H1 (cell line): Measurements from ENCODE around the gene TRIM15. TPM values are rescaled to one million over a fixed set of nuclear protein-coding genes. Genes with fewer than 3 reads are reported as not detected.

Source experiments
- CTCF ChIA-PET: fragments of 300-600 bp; sonication (Branson Sonifier 250); formaldehyde crosslinking; loops from one replicate; lab custom pipeline; 2021; ENCODE audit not compliant: partially characterized antibody; lab: Charles Lee
- POLR2A ChIA-PET: fragments of 300-600 bp; sonication (Branson Sonifier 250); formaldehyde crosslinking; loops from one replicate; lab custom pipeline; 2021; ENCODE audit warnings: inconsistent platforms; ENCODE audit not compliant: partially characterized antibody; lab: Charles Lee
- DNase-seq, 2 experiments: peaks; one replicate each; pipeline versions ENCODE4 v3.0.0 to v3.0.0-alpha.2; 2010 to 2022; ENCODE audit warnings: low spot score in 2 of 2, low read depth in 1 of 2, mixed read lengths in 1 of 2
- FAIRE-seq: peaks from 2 replicates; lab custom pipeline; 2011; peaks lifted over from hg19 to GRCh38; lab: Jason Lieb, UNC
- H2AFZ ChIP-seq: 2 replicates; pipeline ENCODE4 v1.8.1; 2012; ENCODE audit warnings: low read length, inconsistent platforms
- H2AK5ac ChIP-seq: 2 replicates; pipeline ENCODE4 v1.6.1; 2013; ENCODE audit warnings: low read depth, low read length
- H2BK120ac ChIP-seq: replicated peaks from 2 replicates; pipeline ENCODE3; 2013; ENCODE audit warnings: low read depth, low read length, inconsistent platforms
- H2BK12ac ChIP-seq: 2 replicates; pipeline ENCODE4 v1.6.1; 2013; ENCODE audit warnings: low read depth, low read length
- H2BK15ac ChIP-seq: 2 replicates; pipeline ENCODE4 v1.6.1; 2013; ENCODE audit warnings: low read length
- H2BK20ac ChIP-seq: 2 replicates; pipeline ENCODE4 v1.6.1; 2013; ENCODE audit warnings: low read length
- H2BK5ac ChIP-seq: 2 replicates; pipeline ENCODE4 v1.6.1; 2013; ENCODE audit warnings: low read depth, low read length
- H3K14ac ChIP-seq: 2 replicates; pipeline ENCODE4 v1.6.1; 2013; ENCODE audit warnings: inconsistent platforms; ENCODE audit not compliant: insufficient read length
- H3K18ac ChIP-seq: 2 replicates; pipeline ENCODE4 v1.6.1; 2013; ENCODE audit warnings: low read length; ENCODE audit errors: extremely low read depth
- H3K23ac ChIP-seq: 2 replicates; pipeline ENCODE4 v1.6.1; 2013; ENCODE audit warnings: inconsistent platforms; ENCODE audit not compliant: insufficient read length
- H3K23me2 ChIP-seq: 2 replicates; pipeline ENCODE4 v1.6.1; 2013; ENCODE audit warnings: low read depth, low read length
- H3K27ac ChIP-seq: 2 replicates; pipeline ENCODE4 v1.6.1; 2011; ENCODE audit warnings: low read depth, low read length, inconsistent platforms
- H3K27me3 ChIP-seq, 4 experiments: replicated peaks in 1 of 4; 1 replicate in 1 of 4; 2 replicates in 3 of 4; pipeline versions ENCODE4 v1.6.1 to v1.8.1; 2011 to 2013; ENCODE audit warnings: low read length in 3 of 4, mild to moderate bottlenecking in 3 of 4, inconsistent platforms in 2 of 4, mixed read lengths in 2 of 4, moderate library complexity in 1 of 4; ENCODE audit not compliant: control insufficient read depth in 3 of 4, insufficient read depth in 3 of 4; ENCODE audit errors: extremely low read depth in 1 of 4
- H3K36me3 ChIP-seq, 4 experiments: 2 replicates each; pipeline versions ENCODE4 v1.6.1 to v1.8.1; 2011 to 2013; ENCODE audit warnings: mild to moderate bottlenecking in 4 of 4, low read length in 3 of 4, moderate library complexity in 2 of 4, control low read depth in 1 of 4, inconsistent platforms in 1 of 4; ENCODE audit not compliant: insufficient read depth in 4 of 4, control insufficient read depth in 2 of 4
- H3K4ac ChIP-seq: replicated peaks from 2 replicates; pipeline ENCODE3; 2013; ENCODE audit warnings: low read length, low read depth, mixed read lengths, inconsistent platforms; ENCODE audit not compliant: insufficient read length
- H3K4me1 ChIP-seq, 4 experiments: replicated peaks in 1 of 4; 1 replicate in 1 of 4; 2 replicates in 3 of 4; pipeline versions ENCODE4 v1.6.1 to v1.8.1; 2011 to 2013; ENCODE audit warnings: low read length in 3 of 4, inconsistent platforms in 2 of 4, mixed read lengths in 1 of 4; ENCODE audit not compliant: insufficient read depth in 4 of 4, control insufficient read depth in 3 of 4
- H3K4me2 ChIP-seq, 2 experiments: 2 replicates each; pipeline versions ENCODE4 v1.6.1 to v1.8.1; 2011 to 2013; ENCODE audit warnings: low read depth in 2 of 2, low read length in 2 of 2, control low read depth in 1 of 2, inconsistent platforms in 1 of 2, mild to moderate bottlenecking in 1 of 2; ENCODE audit not compliant: insufficient read depth in 1 of 2
- H3K4me3 ChIP-seq, 4 experiments: fragments of 200-600, 300-600 bp in 1 of 4; sonication (generic), shearing (Covaris generic), sonication (Bioruptor Twin) in 1 of 4; 2 replicates each; pipeline versions ENCODE4 v1.5.1 to v1.8.1; 2011 to 2016; ENCODE audit warnings: low read length in 4 of 4, low read depth in 3 of 4, control low read depth in 2 of 4, inconsistent platforms in 2 of 4, mild to moderate bottlenecking in 2 of 4, mixed read lengths in 1 of 4, moderate library complexity in 1 of 4; ENCODE audit not compliant: insufficient read depth in 2 of 4; ENCODE audit errors: extremely low read depth in 1 of 4
- H3K56ac ChIP-seq: replicated peaks from 2 replicates; pipeline ENCODE3; 2013; ENCODE audit warnings: low read depth, mild to moderate bottlenecking, mixed read lengths, low read length, inconsistent platforms; ENCODE audit not compliant: insufficient read length
- H3K79me1 ChIP-seq: 2 replicates; pipeline ENCODE4 v1.6.1; 2013; ENCODE audit warnings: low read depth, low read length, control low read depth
- H3K79me2 ChIP-seq, 2 experiments: 2 replicates each; pipeline versions ENCODE4 v1.6.1 to v1.8.1; 2012 to 2013; ENCODE audit warnings: low read length in 2 of 2, mild to moderate bottlenecking in 2 of 2, inconsistent platforms in 1 of 2; ENCODE audit not compliant: insufficient read depth in 2 of 2, control insufficient read depth in 1 of 2
- H3K9ac ChIP-seq, 4 experiments: replicated peaks in 1 of 4; 1 replicate in 1 of 4; 2 replicates in 3 of 4; pipeline versions ENCODE4 v1.6.1 to v1.8.1; 2011 to 2013; ENCODE audit warnings: low read depth in 3 of 4, low read length in 3 of 4, control low read depth in 2 of 4, mild to moderate bottlenecking in 2 of 4, moderate library complexity in 2 of 4, inconsistent platforms in 1 of 4; ENCODE audit errors: extremely low read depth in 1 of 4
- H3K9me3 ChIP-seq, 2 experiments: 2 replicates each; pipeline versions ENCODE4 v1.6.1 to v1.8.1; 2012 to 2013; ENCODE audit warnings: mild to moderate bottlenecking in 2 of 2, moderate library complexity in 2 of 2, control low read depth in 1 of 2, inconsistent platforms in 1 of 2, low read depth in 1 of 2, low read length in 1 of 2, mixed read lengths in 1 of 2; ENCODE audit not compliant: insufficient read depth in 2 of 2
- H4K20me1 ChIP-seq, 2 experiments: replicated peaks in 1 of 2; 2 replicates each; pipeline versions ENCODE3 to v1.8.1; 2011 to 2013; ENCODE audit warnings: inconsistent platforms in 2 of 2, low read length in 2 of 2, mild to moderate bottlenecking in 1 of 2; ENCODE audit not compliant: insufficient read depth in 2 of 2, control insufficient read depth in 1 of 2
- H4K5ac ChIP-seq: 2 replicates; pipeline ENCODE4 v1.6.1; 2013; ENCODE audit warnings: low read length, low read depth, mixed read lengths, inconsistent platforms; ENCODE audit not compliant: insufficient read length
- H4K8ac ChIP-seq: 2 replicates; pipeline ENCODE4 v1.8.0; 2013; ENCODE audit warnings: mild to moderate bottlenecking, moderate library complexity, low read length, inconsistent platforms; ENCODE audit not compliant: insufficient read depth; ENCODE audit errors: extremely low read depth
- H4K91ac ChIP-seq: replicated peaks from 2 replicates; pipeline ENCODE3; 2013; ENCODE audit warnings: low read length, mixed read lengths, inconsistent platforms; ENCODE audit not compliant: insufficient read length
- BRCA1 ChIP-seq: IDR thresholded peaks from 2 replicates; pipeline ENCODE4 v1.6.1; 2012; ENCODE audit warnings: low read depth, low read length, improper control_type of control experiment
- CTBP2 ChIP-seq: IDR thresholded peaks from 2 replicates; pipeline ENCODE4 v1.7.0; 2011; ENCODE audit warnings: borderline replicate concordance, mild to moderate bottlenecking, moderate library complexity, mixed read lengths, low read length; ENCODE audit not compliant: insufficient read depth, insufficient read length
- GABPA ChIP-seq: IDR thresholded peaks from 2 replicates; pipeline ENCODE4 v1.6.1; 2011; ENCODE audit warnings: mild to moderate bottlenecking, low read length, moderate library complexity, borderline replicate concordance; ENCODE audit not compliant: insufficient read depth
- JUND ChIP-seq: IDR thresholded peaks from 2 replicates; pipeline ENCODE4 v1.6.1; 2011; ENCODE audit warnings: mild to moderate bottlenecking, improper control_type of control experiment, low read length
- KDM4A ChIP-seq: IDR thresholded peaks from one replicate; pipeline ENCODE4 v1.7.1; 2012; ENCODE audit warnings: low read depth, mild to moderate bottlenecking, moderate library complexity, low read length, inconsistent platforms; ENCODE audit not compliant: severe bottlenecking
- MAFK ChIP-seq: IDR thresholded peaks from 2 replicates; pipeline ENCODE4 v1.6.1; 2012; ENCODE audit warnings: low read depth, mild to moderate bottlenecking, improper control_type of control experiment, low read length
- POU5F1 ChIP-seq: IDR thresholded peaks from 2 replicates; pipeline ENCODE4 v1.6.1; 2011; ENCODE audit warnings: low read depth, mild to moderate bottlenecking, low read length, moderate library complexity
- RXRA ChIP-seq: IDR thresholded peaks from 2 replicates; pipeline ENCODE4 v1.6.1; 2011; ENCODE audit warnings: low read depth, mild to moderate bottlenecking, low read length, moderate library complexity; ENCODE audit not compliant: insufficient read depth
- SIN3A ChIP-seq, 2 experiments: IDR thresholded peaks in 1 of 2; conservative IDR thresholded peaks in 1 of 2; 2 replicates each; pipeline ENCODE4 v1.6.1; 2011 to 2012; ENCODE audit warnings: low read length in 2 of 2, improper control_type of control experiment in 1 of 2, low read depth in 1 of 2, mild to moderate bottlenecking in 1 of 2
- SP4 ChIP-seq: IDR thresholded peaks from 2 replicates; pipeline ENCODE4 v1.6.1; 2012; ENCODE audit warnings: low read length, inconsistent platforms
- TCF12 ChIP-seq: IDR thresholded peaks from 2 replicates; pipeline ENCODE4 v1.6.1; 2011; ENCODE audit warnings: low read depth, mild to moderate bottlenecking, low read length
- WGBS, 2 experiments: shearing (Covaris generic) in 1 of 2; methylation state at CpG; one replicate each; pipeline versions ENCODE4 v1.1.6 to v1.1.7; 2013 to 2015; ENCODE audit warnings: low lambda C conversion rate in 2 of 2, mixed read lengths in 2 of 2, inconsistent platforms in 1 of 2, low coverage in 1 of 2, missing lambda C conversion rate in 1 of 2; ENCODE audit not compliant: insufficient replicate concordance in 2 of 2, insufficient coverage in 1 of 2, insufficient read length in 1 of 2; ENCODE audit errors: extremely low coverage in 1 of 2, missing lambda C conversion rate in 1 of 2; 5-methylcytosine and 5-hydroxymethylcytosine counted together
- polyA plus RNA-seq, 7 experiments: library from polyadenylated mRNA; depleted of rRNA in 3 of 7; stranded (reverse) in 5 of 7; unstranded in 2 of 7; fragments of >200 nt in 5 of 7; fragments of 200-250 nt in 2 of 7; gene quantifications; 1 replicate in 5 of 7; 2 replicates in 1 of 7; 4 replicates in 1 of 7; pipeline versions ENCODE4 v1.2.1 to v1.2.3, GENCODE V29; 2011 to 2013; ENCODE audit warnings: missing spikeins in 2 of 7, mixed read lengths in 2 of 7
- total RNA-seq: library from RNA; stranded (reverse); fragmentation: NEBNext Ultra II Directional; extraction: Animal tissue kit (Norgen Biotek cat#: 25700); gene quantifications from 2 replicates; pipeline ENCODE4 v1.2.1, GENCODE V29; 2021
- TF ChIP-seq, protein P1 (sequence below): IDR thresholded peaks from 2 replicates; pipeline ENCODE4 v1.6.1; 2012; ENCODE audit warnings: inconsistent platforms

Gene TRIM15
- total and polyA plus RNA-seq, 2 of the 8 experiments (the other 6 are each of a cell fraction or from before 2014, with no cell fraction given): 0.18 to 0.48 TPM

DNA sequence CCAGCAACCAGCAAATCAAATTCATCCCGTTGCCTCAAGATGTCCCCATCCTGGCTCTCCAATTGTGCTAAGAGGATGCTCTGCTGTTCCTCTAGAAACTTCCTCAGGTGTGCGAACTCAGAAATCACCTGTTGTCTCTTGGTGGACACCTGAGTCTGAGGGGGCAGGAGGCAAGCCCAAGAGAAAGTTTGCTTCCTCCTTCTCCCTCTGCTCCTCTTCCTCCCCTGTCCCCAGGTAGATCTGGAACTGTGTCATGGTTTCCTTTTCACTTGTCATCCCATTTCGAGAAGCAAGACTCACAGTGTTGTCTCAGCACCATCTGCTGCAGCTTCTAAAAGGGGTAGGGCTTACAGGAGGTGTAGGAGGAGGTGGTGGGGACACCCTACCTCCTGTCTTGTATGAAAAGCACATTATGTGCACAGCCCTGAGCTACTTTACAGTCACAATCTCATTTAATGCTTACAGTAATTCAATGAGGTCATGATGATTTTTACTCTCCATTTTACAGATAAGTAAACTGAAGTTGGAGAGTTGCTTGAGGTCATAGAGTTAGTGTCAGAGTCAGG lies 4.8 kb upstream of the TRIM15 start:
- no peak overlapping the region for H3K23ac ChIP-seq
- no peak overlapping the region for H2BK15ac ChIP-seq
- no peak overlapping the region for H2BK20ac ChIP-seq
- ChIA-PET CTCF (interaction anchor here (0.6 to 1.6 kb wide), 4 partner anchors 8 to 253 kb away, joined by 3 to 5 read pairs (median 3); no protein-coding TSS in a partner anchor), POLR2A (no interaction called here)
- H2BK120ac ChIP-seq: no peak overlapping the region
- H3K79me1 ChIP-seq: no peaks in the 10 kb centered on the region
- H3K9me3 ChIP-seq: no peaks in the 10 kb centered on the region
- TF ChIP-seq CTBP2: no peak
- TF ChIP-seq, protein P1, sequence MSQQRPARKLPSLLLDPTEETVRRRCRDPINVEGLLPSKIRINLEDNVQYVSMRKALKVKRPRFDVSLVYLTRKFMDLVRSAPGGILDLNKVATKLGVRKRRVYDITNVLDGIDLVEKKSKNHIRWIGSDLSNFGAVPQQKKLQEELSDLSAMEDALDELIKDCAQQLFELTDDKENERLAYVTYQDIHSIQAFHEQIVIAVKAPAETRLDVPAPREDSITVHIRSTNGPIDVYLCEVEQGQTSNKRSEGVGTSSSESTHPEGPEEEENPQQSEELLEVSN: no peak
- no peak for TF ChIP-seq SP4
- TF ChIP-seq TCF12: no peak
- TF ChIP-seq MAFK: no peak
- TF ChIP-seq GABPA: no peak
- no peak for TF ChIP-seq SIN3A (conservative IDR thresholded peaks at IDR 0.05 in 1 of 2, IDR thresholded peaks at IDR 0.05 in 1 of 2; ENCODE audit: low read depth in 1 of 2, low read length in 2 of 2)
- no peak for TF ChIP-seq KDM4A
- no peak for TF ChIP-seq BRCA1
- TF ChIP-seq RXRA: no peak
- TF ChIP-seq JUND: no peak
- TF ChIP-seq POU5F1: no peak
- H3K36me3 ChIP-seq: no peaks in the 10 kb centered on the region
- no peaks in the 10 kb centered on the region for H3K79me2 ChIP-seq
- H4K20me1 ChIP-seq: no peaks in the 10 kb centered on the region
- no peak overlapping the region for H4K8ac ChIP-seq
- H3K4me2 ChIP-seq: no peak overlapping the region
- H2AK5ac ChIP-seq: no peak overlapping the region
- no peak overlapping the region for H2BK5ac ChIP-seq
- no peak overlapping the region for H2BK12ac ChIP-seq
- FAIRE-seq: no peak
- no peak for DNase-seq
- no peak overlapping the region for H4K91ac ChIP-seq
- H3K56ac ChIP-seq: no peak overlapping the region
- H3K27me3 ChIP-seq: peaks cover 0 to 4% (median 1%) of the 10 kb centered on the region in 4 experiments; a peak in 4 of 7 replicates
- H2AFZ ChIP-seq: no peak overlapping the region
- 73% methylated on average over 2 of the region's 3 CpGs; no CpG with 5 or more reads in 1 of the 2 experiments for WGBS, 2 experiments
- no peak overlapping the region for H3K27ac ChIP-seq
- peaks cover 0 to 4% (median 1%) of the 10 kb centered on the region in 4 experiments; a peak in 1 of 7 replicates for H3K4me1 ChIP-seq
- no peak overlapping the region for H3K18ac ChIP-seq
- no peaks in the 10 kb centered on the region for H3K23me2 ChIP-seq
- no peak overlapping the region for H3K4me3 ChIP-seq
- H3K4ac ChIP-seq: no peak overlapping the region
- no peak overlapping the region for H4K5ac ChIP-seq
- H3K9ac ChIP-seq: no peak overlapping the region
- H3K14ac ChIP-seq: no peak overlapping the region
